ENCODE measurements around the gene ERO1A.

DNA sequence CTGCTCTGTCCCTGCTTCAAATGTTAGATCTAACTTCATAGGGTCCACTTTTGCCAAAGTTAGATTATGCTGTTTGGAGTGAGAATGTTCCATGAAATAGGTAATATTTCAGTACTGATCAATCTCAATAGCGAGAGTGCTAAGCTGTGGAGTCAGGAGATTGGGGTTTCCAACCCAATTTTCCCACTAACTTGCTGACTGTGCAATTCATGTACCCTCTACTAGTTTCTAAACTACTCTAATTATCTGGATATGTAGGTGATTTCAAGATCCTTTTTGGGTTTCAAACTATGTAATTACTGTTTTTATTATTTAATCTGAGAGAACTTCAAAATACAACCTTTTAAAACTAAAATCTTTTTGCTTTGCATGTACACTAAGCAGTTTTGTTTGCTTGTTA is 96.8 kb downstream of the ERO1A start:
- TF ChIP-seq, protein P1, sequence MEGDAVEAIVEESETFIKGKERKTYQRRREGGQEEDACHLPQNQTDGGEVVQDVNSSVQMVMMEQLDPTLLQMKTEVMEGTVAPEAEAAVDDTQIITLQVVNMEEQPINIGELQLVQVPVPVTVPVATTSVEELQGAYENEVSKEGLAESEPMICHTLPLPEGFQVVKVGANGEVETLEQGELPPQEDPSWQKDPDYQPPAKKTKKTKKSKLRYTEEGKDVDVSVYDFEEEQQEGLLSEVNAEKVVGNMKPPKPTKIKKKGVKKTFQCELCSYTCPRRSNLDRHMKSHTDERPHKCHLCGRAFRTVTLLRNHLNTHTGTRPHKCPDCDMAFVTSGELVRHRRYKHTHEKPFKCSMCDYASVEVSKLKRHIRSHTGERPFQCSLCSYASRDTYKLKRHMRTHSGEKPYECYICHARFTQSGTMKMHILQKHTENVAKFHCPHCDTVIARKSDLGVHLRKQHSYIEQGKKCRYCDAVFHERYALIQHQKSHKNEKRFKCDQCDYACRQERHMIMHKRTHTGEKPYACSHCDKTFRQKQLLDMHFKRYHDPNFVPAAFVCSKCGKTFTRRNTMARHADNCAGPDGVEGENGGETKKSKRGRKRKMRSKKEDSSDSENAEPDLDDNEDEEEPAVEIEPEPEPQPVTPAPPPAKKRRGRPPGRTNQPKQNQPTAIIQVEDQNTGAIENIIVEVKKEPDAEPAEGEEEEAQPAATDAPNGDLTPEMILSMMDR (IDR thresholded peaks at IDR 0.05; ENCODE audit: poor library complexity) = no peak
- TF ChIP-seq EZH2 (IDR thresholded peaks at IDR 0.05; ENCODE audit: borderline replicate concordance) (no peak), EZH2phosphoT487 (IDR thresholded peaks at IDR 0.05; ENCODE audit: low read depth, severe bottlenecking, unreplicated experiment) (no peak)

Data from hepatocyte (in vitro differentiated cells).